ENCODE measurements around the gene CCDC171. TPM values are rescaled to one million over a fixed set of nuclear protein-coding genes. Genes with fewer than 3 reads are reported as not detected.

CCDC171 gene
- total and polyA plus RNA-seq, 10 of the 15 experiments (the other 5 are each of a cell fraction or from before 2014, with no cell fraction given), result 1.00 to 7.2 (median 2.8) TPM

DNA sequence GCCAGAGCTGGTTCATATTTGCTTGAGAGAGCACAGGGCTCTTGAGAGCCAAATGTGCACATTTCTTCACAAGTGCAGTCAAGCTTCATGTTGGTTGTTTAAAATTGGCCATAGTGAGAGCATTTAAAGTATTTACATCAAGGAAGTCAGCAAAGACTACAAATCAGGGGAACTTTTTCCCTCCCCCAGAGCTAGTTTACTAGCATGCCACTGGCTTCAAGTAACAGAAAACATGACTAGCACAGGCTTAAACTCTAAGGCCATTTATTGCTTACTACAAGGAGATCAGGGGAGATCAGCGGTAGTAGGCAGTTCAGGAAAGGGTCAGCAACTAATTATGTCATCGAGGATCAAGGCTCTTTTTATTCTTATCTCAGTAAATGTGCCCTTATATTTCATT lies 11.0 kb upstream of the CCDC171 start:
- ChIA-PET POLR2A (interaction anchor here (0.5 to 2.1 kb wide), 3 partner anchors 11 to 71 kb away, joined by 3 to 6 read pairs (median 5); partner anchors contain the start of gene CCDC171), CTCF (interaction anchor here (0.8 to 1.9 kb wide), 6 partner anchors 9 to 91 kb away, joined by 3 to 4 read pairs (median 3); no protein-coding TSS in a partner anchor)
- in situ Hi-C loops (cut with MboI), result no loop called here

GRCh38 chr9:15542624-15543023 lies 10.2 kb upstream of the CCDC171 start:
- H4K20me1 ChIP-seq (ENCODE audit: control insufficient read depth, insufficient read depth), result no peaks in the 10 kb centered on the region
- no peak overlapping the region for H3K4me3 ChIP-seq
- H3K27me3 ChIP-seq (replicated peaks in 1 of 2; ENCODE audit: control insufficient read depth in 2 of 2, insufficient read depth in 2 of 2, low read length in 1 of 2), result no peaks in the 10 kb centered on the region
- POLR2A ChIA-PET, result interaction anchor here (2.1 kb wide), 1 partner anchor 10 kb away, joined by 6 read pairs; the partner anchor contains the start of gene CCDC171
- H3K4me1 ChIP-seq (ENCODE audit: control insufficient read depth, insufficient read depth, low read length), result no peaks in the 10 kb centered on the region
- SMC1A ChIA-PET (ENCODE audit: uncharacterized antibody, unreplicated experiment), result interaction anchor here (1.0 to 1.9 kb wide), 3 partner anchors 12 to 64 kb away, joined by 3 to 6 read pairs (median 4); no protein-coding TSS in a partner anchor
- ATAC-seq (no peak), DNase-seq (ENCODE audit: low read depth, low spot score) (no peak), FAIRE-seq (no peak)
- RAD21 ChIA-PET (ENCODE audit: unreplicated experiment), result interaction anchor here (1.4 to 3.0 kb wide), 2 partner anchors 11 to 37 kb away, joined by 3 to 15 read pairs; partner anchors contain the start of gene CCDC171
- CTCF ChIA-PET, result interaction anchor here (0.8 to 1.9 kb wide), 5 partner anchors 8 to 80 kb away, joined by 3 to 4 read pairs (median 4); partner anchors contain the start of gene CCDC171
- H2AFZ ChIP-seq (ENCODE audit: control insufficient read depth, low read depth, low read length), result no peak overlapping the region
- H3K79me2 ChIP-seq (ENCODE audit: control insufficient read depth, insufficient read depth, low read length), result no peaks in the 10 kb centered on the region
- no peak overlapping the region for H3K27ac ChIP-seq (ENCODE audit: control insufficient read depth, insufficient read depth)
- no peaks in the 10 kb centered on the region for H3K36me3 ChIP-seq (ENCODE audit: control insufficient read depth in 2 of 2, insufficient read depth in 2 of 2, low read length in 1 of 2)
- no peak overlapping the region for H3K4me2 ChIP-seq (ENCODE audit: control insufficient read depth, insufficient read depth)
- BruUV-seq (replicated peaks), result no TSS peak
- WGBS (ENCODE audit: insufficient coverage, insufficient replicate concordance, low lambda C conversion rate, missing lambda C conversion rate), result 97% methylated on average over 2 of the region's 2 CpGs
- intact Hi-C loops (cut with micrococcal nuclease; ENCODE audit: unreplicated experiment) (no loop called here), in situ Hi-C loops (cut with MboI) (no loop called here)
- no peaks in the 10 kb centered on the region for H3K9me3 ChIP-seq (replicated peaks; ENCODE audit: control insufficient read depth, insufficient read depth, low read length)
- TF ChIP-seq NBN (IDR thresholded peaks at IDR 0.05), result no peak
- no peak overlapping the region for H3K9ac ChIP-seq (ENCODE audit: control insufficient read depth, insufficient read depth, low read length)

More for the DNA sequence above, 11.0 kb upstream of the CCDC171 start:
- RAD21 ChIA-PET (ENCODE audit: unreplicated experiment), result interaction anchor here (1.4 to 3.0 kb wide), 4 partner anchors 9 to 36 kb away, joined by 3 to 15 read pairs (median 6); partner anchors contain the start of gene CCDC171
- no peak overlapping the region for H3K9ac ChIP-seq (ENCODE audit: control insufficient read depth, insufficient read depth, low read length)
- intact Hi-C loops (cut with micrococcal nuclease; ENCODE audit: unreplicated experiment), result no loop called here
- no peak overlapping the region for H3K27ac ChIP-seq (ENCODE audit: control insufficient read depth, insufficient read depth)
- FAIRE-seq (no peak), DNase-seq (ENCODE audit: low read depth, low spot score) (no peak), ATAC-seq (no peak)
- H3K79me2 ChIP-seq (ENCODE audit: control insufficient read depth, insufficient read depth, low read length), result no peaks in the 10 kb centered on the region
- no peak overlapping the region for H2AFZ ChIP-seq (ENCODE audit: control insufficient read depth, low read depth, low read length)
- H3K9me3 ChIP-seq (replicated peaks; ENCODE audit: control insufficient read depth, insufficient read depth, low read length), result no peaks in the 10 kb centered on the region
- no TSS peak for BruUV-seq (replicated peaks)
- TF ChIP-seq, protein P1, sequence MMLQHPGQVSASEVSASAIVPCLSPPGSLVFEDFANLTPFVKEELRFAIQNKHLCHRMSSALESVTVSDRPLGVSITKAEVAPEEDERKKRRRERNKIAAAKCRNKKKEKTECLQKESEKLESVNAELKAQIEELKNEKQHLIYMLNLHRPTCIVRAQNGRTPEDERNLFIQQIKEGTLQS (IDR thresholded peaks at IDR 0.05; ENCODE audit: borderline replicate concordance, extremely low read depth, low read depth, low read length), result no peak
- no peak for TF ChIP-seq NFXL1 (IDR thresholded peaks at IDR 0.05; ENCODE audit: borderline replicate concordance)
- TF ChIP-seq SRF (IDR thresholded peaks at IDR 0.05; ENCODE audit: low read depth in 2 of 2, low read length in 2 of 2), result no peak
- TF ChIP-seq STAT3 (IDR thresholded peaks at IDR 0.05; ENCODE audit: low read depth, low read length), result no peak
- no peak for TF ChIP-seq ESRRA (IDR thresholded peaks at IDR 0.05; ENCODE audit: low read length)
- H3K27me3 ChIP-seq (replicated peaks in 1 of 2; ENCODE audit: control insufficient read depth in 2 of 2, insufficient read depth in 2 of 2, low read length in 1 of 2), result no peaks in the 10 kb centered on the region
- SMC1A ChIA-PET (ENCODE audit: uncharacterized antibody, unreplicated experiment), result interaction anchor here (0.7 to 1.9 kb wide), 4 partner anchors 11 to 330 kb away, joined by 3 to 6 read pairs (median 4); no protein-coding TSS in a partner anchor
- no peaks in the 10 kb centered on the region for H4K20me1 ChIP-seq (ENCODE audit: control insufficient read depth, insufficient read depth)
- no peaks in the 10 kb centered on the region for H3K4me1 ChIP-seq (ENCODE audit: control insufficient read depth, insufficient read depth, low read length)
- no peak overlapping the region for H3K4me2 ChIP-seq (ENCODE audit: control insufficient read depth, insufficient read depth)
- H3K36me3 ChIP-seq (ENCODE audit: control insufficient read depth in 2 of 2, insufficient read depth in 2 of 2, low read length in 1 of 2), result no peaks in the 10 kb centered on the region
- H3K4me3 ChIP-seq, result no peak overlapping the region
- WGBS (ENCODE audit: insufficient coverage, insufficient replicate concordance, low lambda C conversion rate, missing lambda C conversion rate), result 20% methylated on average over 2 of the region's 2 CpGs

Measured in GM12878 (cell line).